Head of caudate nucleus (tissue), 42 donors: Measurements from ENCODE around the gene NDFIP1.

Source experiments
- DNase-seq, 42 donors: peaks; one replicate each; pipeline versions ENCODE4 v3.0.0 to v3.0.0-alpha.2; 2020 to 2021; ENCODE audit warnings: mixed read lengths in 7 of 42
- intact Hi-C: fragments of 100-400 bp; cut with DNase I; formaldehyde crosslinking; loops from one replicate; pipeline ENCODE4 v1.15.0; 2022

NDFIP1 gene, protein sequence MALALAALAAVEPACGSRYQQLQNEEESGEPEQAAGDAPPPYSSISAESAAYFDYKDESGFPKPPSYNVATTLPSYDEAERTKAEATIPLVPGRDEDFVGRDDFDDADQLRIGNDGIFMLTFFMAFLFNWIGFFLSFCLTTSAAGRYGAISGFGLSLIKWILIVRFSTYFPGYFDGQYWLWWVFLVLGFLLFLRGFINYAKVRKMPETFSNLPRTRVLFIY

DNA sequence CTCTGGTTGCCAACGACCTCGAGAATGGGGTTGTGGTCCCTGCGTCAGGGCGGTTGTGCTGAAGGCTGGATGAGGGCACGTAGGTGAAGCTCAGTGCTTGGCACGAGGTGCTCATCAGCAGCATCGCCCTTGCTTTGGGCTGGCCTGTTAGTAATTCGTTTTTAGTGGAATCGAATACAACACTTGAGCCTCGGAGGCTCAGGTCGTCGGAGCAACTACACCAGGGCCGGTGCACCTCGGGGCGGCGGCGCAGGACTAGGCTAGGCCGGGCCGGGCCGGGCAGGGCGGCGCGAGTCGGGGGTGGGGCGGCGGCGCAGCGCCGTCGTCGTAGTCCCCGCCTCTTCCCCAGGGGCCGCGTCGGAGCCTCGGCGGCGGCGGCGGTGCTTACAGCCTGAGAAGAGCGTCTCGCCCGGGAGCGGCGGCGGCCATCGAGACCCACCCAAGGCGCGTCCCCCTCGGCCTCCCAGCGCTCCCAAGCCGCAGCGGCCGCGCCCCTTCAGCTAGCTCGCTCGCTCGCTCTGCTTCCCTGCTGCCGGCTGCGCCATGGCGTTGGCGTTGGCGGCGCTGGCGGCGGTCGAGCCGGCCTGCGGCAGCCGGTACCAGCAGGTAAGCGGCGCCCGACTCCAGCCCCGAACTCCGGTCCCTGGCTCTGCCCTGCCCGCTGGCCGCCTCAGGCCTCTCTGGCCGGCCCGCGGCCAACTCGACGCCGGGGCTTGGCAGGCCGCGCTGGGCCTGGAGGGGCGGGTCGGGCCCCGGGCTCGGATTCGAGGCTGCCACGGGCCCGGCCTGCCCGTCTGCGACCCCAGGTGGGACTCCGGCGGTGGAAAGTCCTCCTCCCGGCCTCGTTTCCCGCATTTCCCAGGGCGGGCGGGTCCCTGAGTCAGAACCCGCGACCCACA is at the start of gene NDFIP1:
Gene NDFIP1, plus strand, starts transcription at position 348 of the 899 bp plus-strand sequence. Its CDS starts 196 bp downstream, at position 544.
- DNase-seq: peak; percentile 50 to 94 (median 87)
- intact Hi-C loops: loop anchor here (5.0 kb wide), 2 partner anchors 46 to 91 kb away; no protein-coding TSS in a partner anchor

DNA sequence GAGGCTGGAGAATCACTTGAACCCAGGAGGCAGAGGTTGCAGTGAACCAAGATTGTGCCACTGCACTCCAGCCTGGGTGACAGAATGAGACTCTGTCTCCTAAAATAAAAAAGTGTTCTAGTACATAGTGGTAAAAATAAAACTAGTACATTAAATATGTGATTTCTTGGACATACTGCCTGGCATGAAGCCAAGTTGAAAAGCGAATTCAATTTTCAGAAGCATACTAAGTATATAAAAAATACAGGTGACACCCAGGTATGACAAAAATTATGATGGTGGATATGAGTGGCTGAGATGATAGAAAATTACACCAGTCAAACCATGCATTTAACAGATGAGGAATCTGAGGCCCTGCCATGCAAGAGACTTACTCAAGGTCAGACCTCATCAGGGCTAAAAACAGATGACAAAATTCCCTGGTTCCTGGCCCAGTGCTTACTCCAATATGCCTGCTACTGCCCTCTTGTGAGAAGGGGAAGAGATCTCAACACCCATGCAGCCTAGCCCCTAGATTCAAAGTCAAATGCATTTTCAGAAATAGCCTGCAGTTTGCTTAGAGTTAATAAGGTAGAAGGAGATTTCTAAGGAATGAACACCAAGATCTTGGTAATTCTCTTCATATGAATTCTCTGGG is 49.2 kb upstream of the NDFIP1 start:
- DNase-seq: peak in 1 of 42 donors; percentile 45
- intact Hi-C loops: no loop called here

DNA sequence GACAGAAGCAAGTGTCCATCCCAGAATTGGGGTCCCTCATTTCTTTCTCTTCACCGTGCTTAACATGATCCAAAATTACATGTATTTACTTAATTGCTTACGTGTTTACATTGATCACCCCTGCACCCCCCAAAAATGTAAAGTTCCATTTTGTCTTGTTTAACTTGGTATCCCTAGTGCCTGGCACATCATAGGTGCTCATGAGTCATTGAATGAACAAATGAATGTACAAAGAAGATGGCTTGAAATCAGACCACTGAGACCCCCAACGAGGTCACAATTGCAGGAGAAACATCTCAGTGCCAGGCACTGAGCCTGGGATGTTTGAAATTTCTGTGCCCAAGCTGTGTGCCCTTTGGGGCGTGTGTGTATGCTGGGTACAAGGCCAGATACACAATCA is 45.2 kb upstream of the NDFIP1 start:
- intact Hi-C loops: loop anchor here (5.0 kb wide), 2 partner anchors 44 to 51 kb away; partner anchors contain the start of genes GNPDA1 and NDFIP1
- peak in 1 of 42 donors; percentile 51 for DNase-seq

DNA sequence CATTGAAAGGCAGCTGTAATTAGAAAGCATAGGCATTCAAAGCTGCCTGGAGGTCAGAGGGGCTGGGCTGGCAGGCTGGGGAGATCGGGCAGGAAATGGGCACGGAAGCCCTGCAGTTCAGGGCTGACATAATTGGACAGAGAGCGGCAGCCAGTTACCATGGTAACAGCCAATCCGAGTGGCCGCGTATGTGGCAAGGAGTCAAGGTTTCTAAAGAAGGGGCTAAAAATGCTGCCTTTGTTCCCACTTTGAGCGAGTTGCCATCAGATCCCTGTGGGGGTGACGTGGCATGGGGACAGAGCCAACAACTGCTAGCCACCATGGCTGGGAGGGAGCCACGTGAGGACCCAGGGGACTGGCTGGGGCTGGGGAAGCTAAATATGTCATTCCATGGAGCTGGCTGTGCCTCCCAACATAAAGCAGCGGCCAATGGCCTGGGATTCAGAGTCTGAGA is 44.7 kb upstream of the NDFIP1 start:
- peak; percentile 88 to 99 (median 97) for DNase-seq
- intact Hi-C loops: loop anchor here (5.0 kb wide), 2 partner anchors 43 to 52 kb away; partner anchors contain the start of genes GNPDA1 and NDFIP1

DNA sequence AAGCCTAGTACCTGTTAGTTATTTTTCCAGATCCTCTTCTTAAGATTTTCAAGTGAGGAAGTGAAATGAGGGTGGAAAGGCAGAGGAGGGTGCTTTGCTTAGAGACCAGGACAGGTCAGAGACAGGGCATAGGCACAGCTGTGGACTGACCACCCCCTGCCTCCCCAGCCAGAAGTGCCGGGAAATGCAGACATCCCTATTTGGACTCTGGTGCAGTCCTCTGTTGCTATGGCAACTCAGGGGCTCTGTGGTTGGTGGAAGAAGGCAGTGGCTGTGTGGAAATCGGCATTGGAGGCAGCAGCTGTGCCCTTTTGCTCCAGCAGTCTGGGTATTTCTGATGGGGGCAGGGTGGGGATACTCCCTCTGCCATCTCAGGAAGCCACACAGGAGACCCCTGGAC is 43.3 kb upstream of the NDFIP1 start:
- DNase-seq: peak; percentile 40 to 92 (median 72)
- intact Hi-C loops: no loop called here

DNA sequence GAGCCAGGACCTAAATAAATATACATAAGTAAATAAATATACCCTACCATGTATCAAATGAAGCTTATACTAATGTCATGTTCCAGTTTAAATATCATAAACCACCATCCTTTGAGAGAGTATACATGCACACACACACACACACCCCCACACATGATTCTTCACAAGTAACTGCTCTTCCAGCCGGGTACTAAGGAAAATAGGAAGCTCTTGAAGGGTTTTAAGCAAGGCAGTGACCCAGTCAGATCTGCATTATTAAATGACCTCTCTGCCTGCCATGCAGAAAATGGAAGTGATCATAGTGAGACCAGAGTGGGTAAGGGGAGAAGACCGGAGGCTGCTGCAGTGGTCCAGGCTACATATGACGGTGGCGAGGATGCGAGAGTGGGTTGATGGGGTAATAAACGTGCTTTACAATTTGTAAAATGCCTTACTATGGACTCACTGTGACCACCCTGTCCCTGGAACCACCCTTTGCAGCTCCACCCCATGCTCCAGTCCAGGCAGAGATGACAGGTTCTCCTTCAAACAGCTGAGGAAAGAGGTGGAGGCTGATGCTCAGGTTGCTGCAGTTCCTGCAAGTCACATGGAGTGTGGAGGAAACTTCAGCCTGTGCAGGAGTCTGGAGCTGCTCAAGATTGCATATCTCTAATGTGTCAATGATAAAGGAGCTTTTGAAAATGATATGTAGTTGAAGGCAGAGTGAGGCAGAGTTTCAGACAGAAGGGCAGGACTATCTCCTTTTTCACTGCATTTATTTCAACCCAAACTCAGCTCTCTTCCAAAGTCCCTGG is 38.8 kb upstream of the NDFIP1 start:
- intact Hi-C loops: no loop called here
- DNase-seq: peak in 22 of 42 donors; percentile 20 to 76 (median 44)

DNA sequence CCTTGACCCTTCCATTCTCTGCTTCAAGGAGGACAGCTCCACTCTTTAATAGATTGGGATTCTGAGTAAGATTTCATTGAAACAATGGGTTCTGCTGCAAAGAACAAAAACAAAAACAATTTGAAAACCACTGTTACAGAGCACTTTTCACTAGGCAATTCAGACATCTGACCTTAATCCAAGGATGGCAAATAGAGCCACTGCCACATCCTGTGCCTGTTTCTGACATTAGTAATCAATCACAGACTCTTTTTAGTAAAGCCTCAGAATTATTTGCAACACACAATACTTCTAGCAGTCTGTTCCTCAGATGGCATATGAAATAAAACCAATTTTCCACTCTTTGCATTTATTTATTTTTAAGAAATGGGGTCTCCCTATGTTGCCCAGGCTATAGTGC is 37.8 kb upstream of the NDFIP1 start:
- no peak for DNase-seq
- intact Hi-C loops: no loop called here

DNA sequence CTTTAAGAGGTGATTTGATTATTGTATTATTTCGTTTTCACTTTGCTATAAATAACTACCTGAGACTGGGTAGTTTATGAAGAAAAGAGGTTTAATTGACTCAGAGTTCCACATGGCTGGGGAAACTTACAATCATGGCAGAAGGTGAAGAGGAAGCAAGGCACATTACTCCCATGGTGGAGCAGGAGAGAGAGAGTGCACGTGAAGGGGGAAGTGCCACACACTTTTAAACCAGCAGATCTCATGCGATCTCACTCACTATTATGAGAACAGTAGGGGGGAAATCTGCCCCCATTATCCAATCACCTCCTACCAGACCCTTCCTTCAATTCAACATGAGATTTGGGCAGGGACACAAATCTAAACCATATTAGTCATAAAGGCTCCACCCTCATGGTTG is 36.1 kb upstream of the NDFIP1 start:
- intact Hi-C loops: no loop called here
- DNase-seq: no peak

DNA sequence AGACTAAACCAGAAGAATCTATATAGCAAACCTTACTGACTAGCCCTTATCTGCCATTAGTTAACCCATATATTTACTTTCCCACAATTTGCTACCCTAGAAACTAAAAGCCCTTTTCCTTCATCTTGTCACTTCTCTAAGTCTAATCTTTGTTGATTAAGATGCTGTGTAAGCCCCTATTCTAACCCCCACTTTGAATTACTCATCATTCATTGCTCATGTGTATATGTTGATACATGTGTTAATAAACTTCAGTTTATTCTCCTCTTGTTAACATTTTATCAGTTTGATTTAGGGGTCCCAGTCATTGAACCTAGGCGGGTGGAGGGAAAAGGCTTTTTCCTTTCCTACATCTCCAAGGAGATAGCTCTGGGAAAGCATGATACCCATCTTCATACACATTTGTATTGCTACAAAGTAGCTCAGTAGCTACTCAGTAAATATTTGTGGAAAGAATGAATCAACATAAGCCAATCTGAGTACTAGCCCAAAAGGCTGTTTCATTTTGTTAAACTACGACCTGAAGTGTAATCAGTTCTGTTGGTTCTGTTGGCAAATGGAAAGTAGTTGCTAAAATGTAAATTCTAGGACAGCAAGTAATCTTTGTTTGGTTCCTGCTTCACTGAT is 35.1 kb upstream of the NDFIP1 start:
- DNase-seq: no peak
- intact Hi-C loops: no loop called here

DNA sequence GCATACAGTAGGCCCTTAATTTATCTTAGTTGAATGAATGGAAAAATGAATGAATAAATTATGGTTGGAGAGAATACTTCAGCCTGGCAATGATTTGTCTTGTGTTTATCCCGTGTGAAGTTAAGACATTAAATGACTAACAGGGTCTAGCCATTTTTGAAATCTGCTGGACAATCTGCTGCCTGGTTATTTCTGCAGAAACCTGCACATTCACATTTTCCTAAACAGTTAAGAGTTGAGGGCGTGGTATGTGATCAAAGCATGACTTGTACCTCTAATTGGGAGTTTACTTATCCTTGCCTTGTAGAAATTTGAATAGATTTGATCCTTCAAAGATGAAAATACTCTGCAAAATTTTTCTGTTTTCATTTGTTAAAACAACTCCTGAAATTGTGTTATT is 34.6 kb upstream of the NDFIP1 start:
- no peak for DNase-seq
- intact Hi-C loops: no loop called here

DNA sequence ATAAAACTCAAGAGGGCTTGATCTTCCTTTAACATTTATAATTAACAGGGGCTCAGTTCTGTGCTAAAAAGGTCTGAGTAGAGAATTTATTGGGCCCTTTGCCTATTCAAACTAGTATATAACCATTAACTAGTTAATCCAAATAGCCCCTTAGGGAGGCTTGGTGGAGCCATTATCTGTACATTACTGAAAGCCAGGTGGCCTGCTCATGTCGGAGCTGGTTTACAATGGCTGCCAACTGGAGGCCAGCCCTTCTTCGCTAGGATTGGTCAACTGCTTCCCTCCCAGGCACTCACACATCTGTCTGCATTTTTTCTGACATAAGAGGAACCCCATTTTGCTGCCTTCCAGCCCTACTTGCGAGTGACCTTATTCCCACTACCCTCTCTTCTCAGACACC is 30.4 kb upstream of the NDFIP1 start:
- intact Hi-C loops: no loop called here
- DNase-seq: no peak

DNA sequence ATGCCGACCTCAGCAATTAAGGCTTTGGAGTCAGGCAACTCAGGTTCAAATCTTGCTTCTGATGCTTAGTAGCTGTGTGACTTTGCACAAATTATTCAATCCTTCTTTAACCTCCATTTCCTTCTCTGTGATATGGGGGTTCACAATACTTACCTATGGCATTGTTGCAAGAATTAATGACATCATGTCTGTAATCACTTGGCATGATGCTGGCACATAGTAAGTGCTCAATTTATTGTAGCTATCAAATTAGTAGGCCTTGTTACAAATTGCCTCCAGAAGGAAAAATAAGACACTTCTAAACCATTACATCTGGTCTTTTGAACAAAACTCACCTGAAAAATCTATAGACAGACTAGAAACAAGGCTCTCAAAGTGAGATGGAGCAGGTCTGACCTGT is 29.9 kb upstream of the NDFIP1 start:
- intact Hi-C loops: no loop called here

DNA sequence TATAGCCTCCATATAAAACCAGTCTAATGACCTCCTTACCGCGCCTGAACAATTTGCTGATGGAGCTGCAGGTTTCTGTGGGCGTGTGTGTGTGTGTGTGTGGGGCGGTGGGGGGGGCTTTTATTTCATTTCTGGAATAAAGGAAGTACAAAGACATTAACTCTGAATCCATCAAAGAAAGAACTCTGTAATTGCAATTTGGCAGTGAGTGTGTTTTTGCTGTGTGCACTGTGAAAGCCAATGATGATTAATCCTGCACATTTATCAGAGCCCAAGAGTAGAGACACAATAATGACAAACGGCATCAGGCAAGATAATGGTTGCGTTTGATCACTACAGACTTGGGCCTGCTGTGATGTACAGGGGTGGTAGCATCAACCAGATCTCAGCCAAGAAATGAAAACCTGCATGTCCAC is 29.3 kb upstream of the NDFIP1 start:
- peak in 21 of 42 donors; percentile 23 to 70 (median 39) for DNase-seq
- intact Hi-C loops: no loop called here

More for the DNA sequence above, 29.9 kb upstream of the NDFIP1 start:
- no peak for DNase-seq

DNA sequence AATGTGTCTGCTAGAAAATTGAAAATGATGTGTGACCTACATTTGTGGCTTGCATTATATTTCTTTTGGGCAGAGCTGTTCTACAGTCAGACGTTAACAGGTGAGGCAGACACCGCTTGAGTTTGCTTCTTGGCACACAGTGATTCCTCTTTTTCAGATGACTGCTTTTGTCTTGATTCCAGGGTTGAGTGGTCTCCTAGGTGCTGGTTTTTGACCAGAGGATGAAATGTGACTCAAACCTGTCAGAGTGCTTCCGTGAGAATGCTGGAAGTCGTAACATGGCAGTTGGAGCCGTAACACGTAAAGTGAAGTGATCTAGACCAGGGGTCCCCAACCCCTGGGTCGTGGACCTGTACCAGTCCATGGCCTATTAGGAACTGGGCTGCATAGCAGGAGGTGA is 28.3 kb upstream of the NDFIP1 start:
- no peak for DNase-seq
- intact Hi-C loops: no loop called here

DNA sequence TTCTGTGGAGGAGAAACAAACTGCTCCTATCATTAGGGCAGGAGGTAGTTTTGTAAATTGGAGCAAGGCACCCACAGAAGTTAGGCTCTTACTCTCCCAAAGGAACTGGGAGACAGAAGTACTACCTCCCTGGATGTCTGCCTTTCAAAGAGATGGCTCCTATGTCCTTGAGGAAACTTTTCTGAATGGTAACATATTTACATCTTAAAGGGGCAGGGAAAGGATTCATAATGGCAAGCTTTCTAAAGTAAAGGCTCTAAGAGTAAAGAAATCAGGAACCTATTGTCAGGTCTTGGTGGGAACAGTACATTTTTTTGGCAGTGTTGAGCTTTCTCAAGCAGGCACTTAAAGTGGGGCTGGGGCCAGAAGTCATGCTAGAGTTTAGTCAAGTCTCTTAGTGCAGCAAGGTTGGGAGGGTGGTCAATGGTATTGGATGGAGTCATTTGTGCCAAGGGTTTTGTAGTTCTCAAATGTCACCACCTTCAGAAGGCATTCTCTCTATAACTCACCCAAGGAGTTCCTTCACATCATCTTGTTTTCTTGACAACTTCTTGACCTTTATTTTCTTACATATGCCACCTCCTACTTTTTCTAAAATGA is 26.3 kb upstream of the NDFIP1 start:
- intact Hi-C loops: no loop called here
- no peak for DNase-seq

DNA sequence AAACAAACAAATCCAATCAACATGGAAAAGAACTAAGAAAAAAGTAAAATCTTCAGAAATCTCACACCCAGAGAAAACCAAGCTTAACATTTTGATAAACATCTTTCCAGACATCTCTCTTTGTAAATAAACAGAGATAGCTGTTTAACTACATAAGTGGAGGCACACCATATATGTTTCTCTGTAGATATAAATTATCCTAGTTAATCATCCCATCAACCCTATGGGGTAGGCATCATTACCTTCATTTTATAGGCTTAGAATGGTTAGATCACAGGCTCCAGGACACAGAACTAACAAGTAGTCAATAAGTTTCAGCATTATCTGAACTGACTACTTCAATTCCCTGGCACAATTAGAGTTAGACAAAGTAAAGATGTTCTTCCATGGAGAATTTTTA is 22.4 kb upstream of the NDFIP1 start:
- DNase-seq: no peak
- intact Hi-C loops: no loop called here

DNA sequence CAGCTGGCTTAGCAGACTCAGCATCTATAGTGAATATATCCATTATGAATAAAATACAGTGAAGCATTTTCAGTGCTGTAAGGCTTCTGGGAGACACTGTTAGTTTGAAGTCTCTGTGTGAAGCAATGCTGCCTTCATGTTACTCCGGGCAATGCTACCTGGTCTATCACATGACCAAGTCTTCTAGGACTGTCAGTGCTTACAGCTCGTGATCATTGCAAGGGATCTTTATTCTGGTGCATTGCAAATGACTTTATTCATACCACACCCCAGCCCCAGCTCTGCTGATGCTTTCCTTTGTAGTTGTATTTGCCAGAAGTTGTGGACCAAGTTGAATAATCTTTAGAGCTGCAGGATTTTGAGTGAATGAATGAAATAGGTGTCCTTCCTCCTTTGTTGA is 21.9 kb upstream of the NDFIP1 start:
- intact Hi-C loops: no loop called here
- DNase-seq: no peak
